ENCODE data around the gene SRGN.
"Not testable (repeated sequence)": the region's sequence is repeated elsewhere in the genome, so short reads cannot be mapped to it uniquely, and the experiment has no call there.

The SRGN gene

GRCh38 chr10:69091143-69091651 is 3.3 kb downstream of the SRGN start:
- DNase-seq, result no peak

- DNase-seq, result peak; percentile 7 to 32
These were observed 5.3 kb downstream of the SRGN start for GRCh38 chr10:69092959-69093850.

- no peak for DNase-seq
These were observed 6.0 kb downstream of the SRGN start for GRCh38 chr10:69093933-69094332.

- no peak for DNase-seq
These were observed 8.1 kb downstream of the SRGN start for GRCh38 chr10:69096045-69096444.

- no peak for DNase-seq
These were observed 9.8 kb downstream of the SRGN start for GRCh38 chr10:69097729-69098128.

GRCh38 chr10:69100136-69100872 is 12.4 kb downstream of the SRGN start:
- DNase-seq, result no peak

GRCh38 chr10:69101451-69102095 is 13.7 kb downstream of the SRGN start:
- no peak for DNase-seq

- DNase-seq, result no peak
These were observed 14.5 kb downstream of the SRGN start for GRCh38 chr10:69102440-69102839.

GRCh38 chr10:69103784-69104183 is 15.9 kb downstream of the SRGN start:
- no peak for DNase-seq

- no peak for DNase-seq
These were observed 17.3 kb downstream of the SRGN start for GRCh38 chr10:69104994-69105790.

GRCh38 chr10:69107176-69107490 is 19.2 kb downstream of the SRGN start:
- no peak for DNase-seq

- DNase-seq, result no peak
These were observed 19.8 kb downstream of the SRGN start for GRCh38 chr10:69107699-69108098.

- no peak for DNase-seq
These were observed 32.0 kb downstream of the SRGN start for GRCh38 chr10:69119896-69120295.

- DNase-seq, result peak in 1 of 2 experiments; percentile 46
These were observed 35.4 kb downstream of the SRGN start for GRCh38 chr10:69123306-69123746.

GRCh38 chr10:69123747-69124562 is 36.1 kb downstream of the SRGN start, which contains the start of gene VPS26A:
TSS of gene VPS26A (plus strand) at chr10:69124178. CDS start at chr10:69124278, 100 bp downstream.
- peak; percentile 89 for DNase-seq

- no peak for DNase-seq
These were observed 36.8 kb downstream of the SRGN start for GRCh38 chr10:69124563-69125268.

- DNase-seq, result no peak
These were observed 37.7 kb downstream of the SRGN start for GRCh38 chr10:69125554-69125953.

- DNase-seq, result no peak
These were observed 42.3 kb downstream of the SRGN start for GRCh38 chr10:69130251-69130650.

- no peak for DNase-seq
These were observed 52.1 kb downstream of the SRGN start for GRCh38 chr10:69139961-69140360.

GRCh38 chr10:69141304-69141703 is 53.4 kb downstream of the SRGN start:
- DNase-seq, result no peak

GRCh38 chr10:69142074-69142473 is 54.2 kb downstream of the SRGN start:
- DNase-seq, result not testable (repeated sequence)

Data from NCI-H1930 (cell line).